Ishikawa (cell line): ENCODE data around the gene AGAP3.

Source experiments
- CEBPB ChIP-seq: IDR thresholded peaks from 2 replicates; pipeline ENCODE4 v1.6.1; 2012
- CREB1 ChIP-seq: IDR thresholded peaks from 2 replicates; pipeline ENCODE4 v1.6.1; 2012; ENCODE audit warnings: low read depth
- EGR1 ChIP-seq: IDR thresholded peaks from 2 replicates; pipeline ENCODE4 v1.6.1; 2012
- EP300 ChIP-seq: IDR thresholded peaks from 2 replicates; pipeline ENCODE4 v1.6.1; 2012; ENCODE audit warnings: borderline replicate concordance
- FOXM1 ChIP-seq: IDR thresholded peaks from 2 replicates; pipeline ENCODE4 v1.6.1; 2012; ENCODE audit warnings: low read depth, borderline replicate concordance
- MAX ChIP-seq: IDR thresholded peaks from 2 replicates; pipeline ENCODE4 v1.6.1; 2012
- NFIC ChIP-seq: IDR thresholded peaks from 2 replicates; pipeline ENCODE4 v1.6.1; 2012
- RAD21 ChIP-seq: IDR thresholded peaks from 2 replicates; pipeline ENCODE4 v1.6.1; 2012; ENCODE audit warnings: low read depth
- REST ChIP-seq: IDR thresholded peaks from 2 replicates; pipeline ENCODE4 v1.6.1; 2012; ENCODE audit warnings: low read depth, mild to moderate bottlenecking
- TAF1 ChIP-seq: IDR thresholded peaks from 2 replicates; pipeline ENCODE4 v1.6.1; 2012; ENCODE audit warnings: low read depth, mild to moderate bottlenecking
- TCF12 ChIP-seq: IDR thresholded peaks from 2 replicates; pipeline ENCODE4 v1.6.1; 2012; ENCODE audit warnings: low read depth
- TEAD4 ChIP-seq: IDR thresholded peaks from 2 replicates; pipeline ENCODE4 v1.6.1; 2012
- YY1 ChIP-seq: IDR thresholded peaks from 2 replicates; pipeline ENCODE4 v1.6.1; 2012; ENCODE audit warnings: low read depth
- ZBTB7A ChIP-seq: IDR thresholded peaks from 2 replicates; pipeline ENCODE4 v1.6.1; 2012; ENCODE audit warnings: low read depth
- TF ChIP-seq, protein P1 (sequence below): IDR thresholded peaks from 2 replicates; pipeline ENCODE4 v1.6.1; 2012

AGAP3 gene

GRCh38 chr7:151123158-151123821 lies 37.0 kb downstream of the AGAP3 start:
- TF ChIP-seq CREB1 (no peak), EP300 (no peak), ZBTB7A (no peak), TCF12 (no peak), TAF1 (no peak), CEBPB (no peak), NFIC (no peak), FOXM1 (no peak), RAD21 (no peak), TEAD4 (no peak), EGR1 (no peak), YY1 (no peak), REST (no peak)

- TF ChIP-seq YY1 (peak; percentile 38; the same call in 1 of the 2 replicates), TEAD4 (peak; percentile 17; the same call in 1 of the 2 replicates), RAD21 (peak; percentile 98), MAX (peak; percentile 78), TCF12 (peak; percentile 21; the same call in 1 of the 2 replicates), CREB1 (no peak), TAF1 (no peak), ZBTB7A (no peak)
- TF ChIP-seq, protein P1, sequence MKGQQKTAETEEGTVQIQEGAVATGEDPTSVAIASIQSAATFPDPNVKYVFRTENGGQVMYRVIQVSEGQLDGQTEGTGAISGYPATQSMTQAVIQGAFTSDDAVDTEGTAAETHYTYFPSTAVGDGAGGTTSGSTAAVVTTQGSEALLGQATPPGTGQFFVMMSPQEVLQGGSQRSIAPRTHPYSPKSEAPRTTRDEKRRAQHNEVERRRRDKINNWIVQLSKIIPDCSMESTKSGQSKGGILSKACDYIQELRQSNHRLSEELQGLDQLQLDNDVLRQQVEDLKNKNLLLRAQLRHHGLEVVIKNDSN: peak; percentile 11; the same call in 1 of the 2 replicates
Measured at GRCh38 chr7:151123822-151124464, 37.7 kb downstream of the AGAP3 start.

GRCh38 chr7:151124481-151124880 lies 38.2 kb downstream of the AGAP3 start:
- TF ChIP-seq MAX (no peak), CEBPB (no peak), ZBTB7A (no peak), YY1 (no peak)

GRCh38 chr7:151124899-151125399 lies 38.7 kb downstream of the AGAP3 start:
- TF ChIP-seq MAX (no peak), RAD21 (no peak), YY1 (no peak), TCF12 (no peak), NFIC (no peak), REST (no peak), CREB1 (no peak), FOXM1 (no peak), ZBTB7A (no peak)

- TF ChIP-seq YY1: peak; percentile 24; the same call in 1 of the 2 replicates
- peak; percentile 66; the same call in 1 of the 2 replicates for TF ChIP-seq TCF12
- TF ChIP-seq MAX: no peak
- TF ChIP-seq CREB1: no peak
- TF ChIP-seq CEBPB: peak; percentile 12; the same call in 1 of the 2 replicates
- peak; percentile 14; the same call in 1 of the 2 replicates for TF ChIP-seq NFIC
- no peak for TF ChIP-seq EGR1
- no peak for TF ChIP-seq FOXM1
- TF ChIP-seq EP300: 0 out of 2 replicates have a peak, but pooled peaks have one; percentile 27
Measured at GRCh38 chr7:151125470-151125845, 39.2 kb downstream of the AGAP3 start.
